ENCODE data around the gene SPATA31E1.
"Not testable (repeated sequence)": the region's sequence is repeated elsewhere in the genome, so short reads cannot be mapped to it uniquely, and the experiment has no call there.

SPATA31E1 gene

DNA sequence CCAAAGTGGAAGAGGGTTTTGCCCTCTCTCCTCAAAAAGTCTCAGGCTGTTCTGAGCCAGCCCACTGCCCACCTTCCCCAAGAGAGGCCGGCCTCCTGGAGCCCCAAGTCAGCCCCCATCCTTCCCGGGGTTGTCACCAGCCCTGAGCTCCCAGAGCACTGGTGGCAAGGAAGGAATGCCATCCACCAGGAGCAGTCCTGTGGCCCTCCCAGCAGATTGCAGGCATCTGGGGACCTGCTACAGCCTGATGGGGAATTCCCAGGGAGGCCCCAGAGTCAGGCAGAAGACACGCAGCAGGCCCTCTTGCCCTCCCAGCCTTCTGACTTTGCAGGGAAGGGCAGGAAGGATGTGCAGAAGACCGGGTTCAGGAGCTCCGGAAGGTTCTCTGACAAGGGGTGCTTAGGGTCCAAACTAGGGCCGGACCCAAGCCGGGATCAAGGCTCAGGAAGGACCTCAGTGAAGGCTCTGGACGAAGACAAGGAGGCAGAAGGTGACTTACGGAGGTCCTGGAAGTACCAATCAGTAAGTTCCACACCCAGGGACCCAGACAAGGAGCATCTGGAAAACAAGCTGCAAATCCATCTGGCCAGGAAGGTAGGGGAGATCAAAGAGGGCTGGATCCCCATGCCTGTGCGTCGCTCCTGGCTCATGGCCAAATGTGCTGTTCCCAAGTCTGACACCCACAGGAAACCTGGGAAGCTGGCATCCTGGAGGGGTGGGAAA lies 3.7 kb downstream of the SPATA31E1 start:
- no peak for FAIRE-seq

DNA sequence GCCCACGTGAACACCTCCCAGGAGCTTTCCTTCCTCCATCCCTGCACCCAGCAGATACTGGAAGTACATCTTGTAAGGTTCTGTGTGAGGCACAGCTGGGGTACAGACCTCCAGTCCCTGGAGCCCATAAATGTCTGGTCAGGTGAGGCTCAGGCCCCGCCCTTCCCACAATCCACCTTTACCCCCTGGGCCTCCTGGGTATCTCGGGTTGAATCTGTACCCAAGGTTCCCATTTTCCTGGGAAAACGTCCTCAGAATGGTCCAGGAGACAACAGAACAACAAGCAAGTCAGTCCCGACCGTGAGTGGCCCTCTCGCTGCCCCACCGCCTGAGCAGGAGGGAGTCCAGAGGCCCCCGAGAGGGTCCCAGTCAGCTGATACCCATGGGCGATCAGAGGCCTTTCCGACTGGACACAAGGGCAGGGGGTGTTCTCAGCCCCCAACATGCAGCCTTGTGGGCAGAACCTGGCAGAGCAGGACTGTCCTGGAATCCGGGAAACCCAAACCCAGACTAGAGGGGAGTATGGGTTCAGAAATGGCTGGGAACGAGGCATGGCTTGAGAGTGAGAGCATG lies 4.3 kb downstream of the SPATA31E1 start:
- no peak for FAIRE-seq

DNA sequence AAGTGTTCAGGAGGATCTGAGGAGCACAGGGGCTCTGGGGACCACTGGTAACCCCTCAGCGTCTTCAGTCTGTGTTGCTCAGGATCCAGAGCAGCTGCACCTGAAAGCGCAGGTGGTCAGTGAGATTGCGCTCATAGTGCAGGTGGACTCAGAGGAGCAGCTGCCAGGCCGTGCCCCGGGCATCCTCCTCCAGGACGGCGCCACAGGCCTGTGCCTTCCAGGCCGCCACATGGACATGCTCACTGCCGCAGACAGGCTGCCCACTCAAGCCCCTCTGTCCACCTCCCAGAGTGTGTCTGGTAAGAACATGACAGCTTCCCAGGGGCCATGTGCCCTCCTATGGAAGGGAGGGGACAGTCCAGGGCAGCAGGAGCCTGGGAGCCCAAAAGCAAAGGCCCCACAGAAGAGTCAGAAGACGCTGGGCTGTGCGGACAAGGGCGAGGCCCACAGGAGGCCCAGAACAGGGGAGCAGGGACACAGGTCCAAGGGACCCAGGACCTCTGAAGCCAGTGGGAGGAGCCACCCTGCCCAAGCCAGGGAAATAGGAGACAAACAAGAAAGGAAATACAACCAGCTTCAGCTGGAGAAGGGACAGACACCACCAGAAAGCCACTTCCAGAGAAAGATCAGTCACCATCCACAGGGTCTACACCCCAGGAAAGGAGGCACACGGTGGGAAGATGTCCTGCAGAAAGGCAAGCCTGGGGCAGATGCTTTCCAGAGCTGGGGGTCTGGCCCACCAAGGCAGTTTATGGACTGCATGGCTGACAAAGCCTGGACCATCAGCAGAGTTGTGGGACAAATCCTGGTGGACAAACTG lies 5.2 kb downstream of the SPATA31E1 start:
- no peak for FAIRE-seq

DNA sequence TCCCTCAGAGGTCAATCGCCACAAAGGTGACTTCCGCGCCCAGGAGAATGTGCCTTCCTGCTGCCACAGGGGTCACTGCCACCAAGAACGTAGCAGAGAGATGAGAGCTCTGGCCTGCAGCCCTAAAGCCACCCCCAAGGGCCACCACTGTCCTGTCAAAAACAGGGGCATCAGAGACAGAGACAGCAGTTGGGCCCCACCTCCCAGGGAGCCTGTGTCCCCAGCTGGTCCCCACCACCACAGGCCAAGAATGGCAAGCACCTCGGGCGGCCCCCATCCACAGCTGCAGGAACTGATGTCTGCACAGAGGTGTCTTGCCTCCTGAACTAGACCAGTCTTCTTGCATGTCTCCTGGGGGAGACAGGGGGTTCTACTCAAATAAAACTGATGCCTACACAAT lies 5.8 kb downstream of the SPATA31E1 start:
- no peak for FAIRE-seq

DNA sequence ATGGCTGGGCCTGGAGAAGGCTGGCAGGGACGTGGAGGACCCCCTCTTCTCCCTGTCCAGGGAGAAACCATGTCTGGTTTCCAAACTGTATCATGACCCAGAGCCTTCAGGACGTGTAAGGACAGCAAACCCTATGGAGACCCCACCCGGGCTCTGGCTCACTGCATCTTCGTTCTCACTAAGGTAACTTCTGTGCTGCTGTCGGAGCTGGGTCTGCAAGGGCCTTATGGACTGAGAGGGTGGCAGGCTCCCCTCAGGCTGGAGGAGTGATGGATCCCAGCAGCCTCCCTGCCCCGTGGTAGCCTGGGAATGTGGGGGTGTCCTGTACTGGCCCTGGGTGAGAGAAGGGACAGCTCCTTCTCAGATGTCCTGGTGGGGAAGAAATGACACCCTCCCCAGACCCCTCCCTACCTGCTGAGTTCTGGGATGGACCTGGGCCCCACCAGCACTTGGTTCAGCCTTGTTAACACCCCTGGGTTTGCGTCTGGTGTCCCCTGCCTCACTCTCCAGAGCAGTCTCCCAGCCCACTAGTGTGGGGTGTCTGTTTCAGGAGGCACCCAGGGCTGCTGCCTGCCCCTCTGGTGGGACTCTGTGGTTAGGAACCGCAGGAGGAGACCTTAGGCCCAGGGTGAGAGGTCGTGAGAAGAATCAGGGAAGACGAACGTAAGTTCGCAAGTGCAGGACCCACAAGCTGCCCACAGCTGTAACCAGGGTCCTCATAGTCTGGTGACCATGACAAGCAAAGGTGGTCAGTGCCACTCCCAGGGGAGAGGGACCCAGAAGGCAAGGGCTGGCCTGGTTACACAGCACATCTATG lies 6.6 kb downstream of the SPATA31E1 start:
- no peak for FAIRE-seq

DNA sequence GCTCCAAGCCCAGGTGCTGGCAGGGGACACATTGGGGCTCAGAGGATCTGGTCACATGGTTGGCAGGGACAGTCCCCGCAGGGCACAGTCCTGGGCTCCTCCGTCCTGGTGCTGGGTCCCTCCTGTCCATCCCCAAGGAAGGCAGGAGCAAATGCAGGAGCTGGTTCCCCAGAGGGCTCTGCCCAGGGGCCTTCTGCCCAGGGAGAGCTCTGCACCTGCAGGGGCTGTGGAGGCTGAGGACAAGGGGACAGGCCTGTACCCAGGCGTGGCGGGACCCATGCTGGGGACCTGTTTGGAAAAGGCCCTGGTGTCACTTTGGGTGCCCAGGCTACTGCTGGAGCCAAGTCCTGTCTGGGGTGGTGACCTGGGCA lies 7.2 kb downstream of the SPATA31E1 start:
- FAIRE-seq = no peak

DNA sequence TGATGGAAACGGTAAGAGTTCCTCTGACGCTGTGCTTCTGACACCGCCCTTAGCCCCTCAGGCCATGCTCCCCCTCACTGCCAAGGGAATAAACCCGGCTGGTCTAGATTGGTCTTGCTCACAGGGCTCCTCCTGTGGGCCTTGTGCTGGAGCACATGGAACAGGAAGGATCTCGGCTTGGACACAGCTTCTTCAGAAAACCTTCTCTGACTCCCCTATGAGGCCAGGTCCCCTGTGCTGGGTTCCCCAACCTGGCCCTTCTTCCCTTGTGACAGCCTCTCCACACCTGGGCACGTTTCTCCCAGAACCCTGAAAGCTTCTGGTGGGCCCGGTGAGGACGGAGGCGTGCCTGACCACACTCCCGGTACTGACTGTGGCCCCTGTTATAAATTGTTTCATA lies 8.2 kb downstream of the SPATA31E1 start:
- FAIRE-seq = no peak

DNA sequence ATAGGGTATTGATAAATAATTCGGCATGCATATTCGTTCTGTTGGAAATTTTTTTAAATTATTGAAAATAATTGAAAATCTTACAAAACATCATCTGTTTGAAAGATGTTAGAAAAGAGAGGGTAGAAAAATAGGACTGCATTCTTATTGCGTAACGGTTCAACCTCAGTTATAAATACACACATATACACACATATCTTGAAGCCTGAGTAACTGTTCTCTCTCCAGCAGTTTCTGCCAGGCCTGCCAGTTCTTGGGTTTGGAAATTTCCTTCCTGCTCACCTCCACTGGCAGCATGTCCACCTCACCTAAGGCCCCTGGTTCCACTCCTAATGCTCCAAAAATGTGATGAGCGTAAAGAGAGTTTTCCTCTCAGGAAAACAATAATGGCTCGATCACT lies 9.1 kb downstream of the SPATA31E1 start:
- no peak for FAIRE-seq

DNA sequence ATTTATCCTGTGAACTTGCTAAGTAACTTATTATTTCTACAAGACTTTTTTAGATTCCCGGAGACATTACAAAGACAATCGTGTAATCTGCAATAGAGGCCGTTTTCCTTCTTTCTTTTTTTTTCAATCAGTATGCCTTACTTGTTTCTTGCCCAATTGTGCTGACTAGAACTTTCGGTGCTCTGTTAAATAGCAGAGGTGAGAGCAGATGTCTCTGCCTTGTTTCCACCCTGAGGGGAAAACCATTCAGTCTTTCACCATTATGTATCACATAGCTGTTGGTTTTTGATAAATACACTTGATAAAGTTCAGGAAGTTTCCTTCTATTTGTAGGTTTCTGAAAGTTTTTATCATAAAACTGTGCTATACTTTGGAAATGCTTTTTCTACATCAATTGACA lies 10.3 kb downstream of the SPATA31E1 start:
- FAIRE-seq = no peak

DNA sequence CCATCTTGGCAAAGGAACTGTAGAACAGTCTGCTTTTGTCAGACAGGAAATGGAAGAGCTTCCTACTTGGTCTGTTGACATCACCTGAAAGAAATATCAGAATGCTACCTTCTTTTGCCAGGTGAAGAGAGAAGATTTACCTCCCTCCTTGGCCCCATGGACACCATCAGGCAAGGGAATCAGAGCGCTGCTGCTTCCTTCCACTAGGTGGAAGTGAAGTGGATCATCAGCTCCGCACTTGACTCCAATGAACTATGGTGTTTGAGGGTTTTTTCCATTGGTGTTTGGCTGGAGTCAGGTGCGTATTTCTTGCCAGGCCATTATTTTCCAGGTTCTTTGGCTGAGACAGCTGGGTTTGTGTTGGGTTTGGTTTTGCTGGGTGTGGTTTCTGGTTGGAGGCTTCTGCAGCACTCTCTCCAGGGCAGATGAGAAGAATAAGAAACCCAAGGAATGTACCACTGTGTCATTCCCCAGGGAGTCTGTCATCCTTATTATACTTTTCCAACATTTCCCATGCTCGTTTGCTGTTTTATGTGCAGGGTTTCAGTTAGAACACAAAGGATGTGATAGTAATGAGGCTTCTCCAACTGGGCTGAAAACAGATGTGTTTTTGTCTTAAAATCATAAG lies 12.4 kb downstream of the SPATA31E1 start:
- no peak for FAIRE-seq

DNA sequence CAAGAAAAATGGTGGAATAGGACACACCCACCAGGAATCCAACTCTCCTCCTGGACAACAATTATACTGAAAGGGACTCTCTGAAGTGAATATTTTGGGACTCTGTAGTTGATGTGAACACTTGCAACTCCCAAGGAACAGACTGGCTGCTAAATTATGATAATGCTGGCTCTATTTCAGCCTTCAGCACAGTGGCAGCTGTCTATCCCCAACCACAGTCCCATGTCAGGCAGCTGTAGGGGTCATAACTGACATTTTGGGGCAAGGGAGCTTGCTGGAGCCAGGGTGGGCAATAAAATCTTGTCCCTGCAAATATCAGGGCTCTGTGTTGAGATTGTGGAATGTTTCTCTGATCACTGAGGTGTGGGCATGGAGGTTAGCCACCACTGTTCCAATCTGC lies 14.2 kb downstream of the SPATA31E1 start:
- FAIRE-seq = no peak

DNA sequence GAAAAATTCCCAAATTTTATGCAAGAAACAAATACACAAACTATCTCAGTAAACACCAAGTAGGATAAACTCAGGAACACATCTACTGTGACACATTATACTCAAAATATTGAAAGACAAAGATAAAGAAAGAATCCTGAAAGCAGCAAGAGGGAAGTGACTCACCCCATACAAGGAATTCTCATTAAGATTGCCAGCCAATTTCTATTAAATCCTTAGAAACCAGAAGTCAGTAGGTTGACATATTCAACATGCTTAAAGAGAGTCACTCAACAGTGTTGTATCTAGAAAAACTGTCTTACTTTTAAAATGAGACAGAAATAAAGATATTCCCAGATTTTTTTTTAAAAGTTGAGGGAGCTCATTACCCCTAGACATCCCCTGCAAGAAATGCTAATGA lies 15.5 kb downstream of the SPATA31E1 start:
- FAIRE-seq = no peak

DNA sequence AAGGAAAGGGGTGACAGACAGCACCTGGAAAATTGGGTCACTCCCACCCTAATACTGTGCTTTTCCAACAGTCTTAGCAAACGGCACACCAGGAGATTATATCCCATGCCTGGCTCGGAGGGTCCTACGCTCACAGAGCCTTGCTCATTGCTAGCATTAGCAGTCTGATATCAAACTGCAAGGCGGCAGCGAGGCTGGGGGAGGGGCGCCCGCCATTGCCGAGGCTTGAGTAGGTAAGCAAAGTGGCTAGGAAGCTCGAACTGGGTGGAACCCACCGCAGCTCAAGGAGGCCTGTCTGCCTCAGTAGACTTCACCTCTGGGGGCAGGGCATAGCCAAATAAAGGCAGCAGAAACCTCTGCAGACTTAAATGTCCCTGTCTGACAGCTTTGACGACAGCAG lies 19.7 kb downstream of the SPATA31E1 start:
- not testable (repeated sequence) for FAIRE-seq

DNA sequence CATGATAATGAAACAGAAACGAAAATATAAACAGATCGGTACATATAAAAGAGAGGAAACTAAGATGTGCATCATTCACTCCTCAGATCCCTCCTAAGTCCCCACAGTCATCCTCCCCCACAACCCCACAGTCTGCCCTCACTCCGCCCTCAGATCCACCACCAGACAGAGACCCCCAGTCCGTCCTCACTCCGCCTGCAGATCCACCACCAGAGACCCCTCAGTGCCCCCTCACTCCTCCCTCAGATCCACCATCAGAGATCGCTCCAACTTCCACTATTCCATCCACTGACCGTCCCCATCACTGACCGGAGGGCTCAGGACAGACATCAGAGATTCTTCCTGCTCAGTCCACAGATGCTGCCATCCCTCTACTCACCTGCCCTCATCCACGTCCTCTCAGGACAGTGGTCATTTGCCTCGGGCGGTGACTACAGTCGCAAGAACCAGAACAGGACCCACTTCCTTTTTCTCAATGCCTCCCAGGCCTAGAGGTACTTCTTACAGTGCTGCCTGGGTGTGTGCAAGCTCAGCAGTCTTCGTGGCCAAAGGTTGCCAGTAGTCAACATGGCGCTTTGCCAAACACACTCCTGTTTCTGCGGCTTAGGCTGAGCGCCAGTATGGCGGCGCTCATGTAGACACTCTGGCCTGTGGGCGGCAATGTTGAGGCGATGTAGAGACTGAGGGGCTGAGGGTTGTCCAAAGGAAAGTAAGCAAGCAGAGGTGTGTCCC lies 26.8 kb downstream of the SPATA31E1 start:
- no peak for FAIRE-seq

DNA sequence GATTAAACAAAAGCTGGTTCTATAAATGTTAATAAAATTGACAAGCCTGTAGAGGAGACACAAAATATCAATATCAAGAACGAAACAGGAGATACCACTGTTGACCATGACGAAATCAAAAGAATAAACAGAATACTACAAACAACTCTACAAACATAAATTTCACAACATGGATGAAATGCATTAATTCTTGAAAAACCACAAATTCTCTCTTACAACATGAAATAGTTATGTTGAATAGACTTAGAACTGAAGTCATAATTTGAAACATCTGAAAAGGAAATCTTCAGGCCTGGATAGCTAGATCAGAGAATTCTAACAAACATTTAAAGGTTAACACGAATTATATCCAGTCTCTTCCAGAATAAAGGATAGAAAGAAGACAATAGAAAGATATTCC lies 28.1 kb downstream of the SPATA31E1 start:
- no peak for FAIRE-seq

DNA sequence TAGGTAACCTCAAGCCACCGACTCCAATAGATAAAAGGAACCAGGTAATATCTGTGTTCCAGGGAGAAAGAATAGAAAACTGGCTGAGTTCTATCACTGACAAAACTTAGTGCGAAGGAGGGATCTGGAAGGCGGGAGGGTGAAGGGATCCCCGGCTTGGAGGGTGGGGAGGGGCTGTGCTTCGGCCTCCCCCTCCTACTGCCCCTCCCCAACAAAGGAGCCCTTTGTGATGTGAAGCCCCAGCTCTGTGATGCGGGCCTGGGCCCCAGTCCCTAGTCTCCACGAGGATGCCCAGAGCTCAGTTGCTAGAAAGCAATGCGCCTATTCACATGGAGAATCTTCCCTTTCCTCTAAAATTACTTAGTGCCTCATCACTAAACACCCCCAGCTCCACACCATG lies 35.0 kb downstream of the SPATA31E1 start, which contains the start of gene SPATA31C1:
Gene SPATA31C1, plus strand, starts transcription at position 301 of the 400 bp plus-strand sequence.
- not testable (repeated sequence) for FAIRE-seq

DNA sequence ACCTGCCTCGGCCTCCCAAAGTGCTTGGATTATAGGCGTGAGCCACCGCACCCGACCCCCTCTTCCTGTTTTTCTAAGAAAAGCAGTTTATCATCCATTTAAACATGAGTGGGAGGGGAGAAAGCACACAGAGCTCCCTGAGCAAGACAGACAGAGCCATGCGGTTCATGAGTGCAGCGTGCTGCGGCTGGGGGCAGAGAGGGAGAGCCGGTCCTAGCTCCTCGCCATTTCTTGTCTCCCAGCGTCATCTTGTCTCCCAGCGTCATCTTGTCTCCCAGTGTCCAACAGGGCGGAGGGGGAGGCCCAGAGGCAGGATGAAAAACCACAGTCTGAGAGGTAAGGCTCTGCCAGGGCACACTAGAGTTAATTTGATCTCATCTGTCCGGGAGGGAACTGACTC lies 36.3 kb downstream of the SPATA31E1 start:
- not testable (repeated sequence) for FAIRE-seq

DNA sequence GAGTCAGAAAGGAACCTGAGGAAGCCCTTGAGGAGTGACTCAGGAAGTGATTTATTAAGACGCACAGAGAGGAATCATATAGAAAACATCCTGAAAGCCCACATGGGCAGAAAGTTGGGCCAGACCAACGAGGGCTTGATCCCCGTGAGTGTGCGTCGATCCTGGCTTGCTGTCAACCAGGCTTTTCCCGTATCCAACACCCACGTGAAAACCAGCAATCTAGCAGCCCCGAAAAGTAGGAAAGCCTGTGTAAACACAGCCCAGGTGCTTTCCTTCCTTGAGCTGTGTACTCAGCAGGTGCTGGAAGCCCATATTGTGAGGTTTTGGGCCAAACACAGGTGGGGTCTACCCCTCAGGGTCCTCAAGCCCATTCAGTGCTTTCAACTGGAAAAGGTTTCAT lies 38.9 kb downstream of the SPATA31E1 start:
- FAIRE-seq = not testable (repeated sequence)

DNA sequence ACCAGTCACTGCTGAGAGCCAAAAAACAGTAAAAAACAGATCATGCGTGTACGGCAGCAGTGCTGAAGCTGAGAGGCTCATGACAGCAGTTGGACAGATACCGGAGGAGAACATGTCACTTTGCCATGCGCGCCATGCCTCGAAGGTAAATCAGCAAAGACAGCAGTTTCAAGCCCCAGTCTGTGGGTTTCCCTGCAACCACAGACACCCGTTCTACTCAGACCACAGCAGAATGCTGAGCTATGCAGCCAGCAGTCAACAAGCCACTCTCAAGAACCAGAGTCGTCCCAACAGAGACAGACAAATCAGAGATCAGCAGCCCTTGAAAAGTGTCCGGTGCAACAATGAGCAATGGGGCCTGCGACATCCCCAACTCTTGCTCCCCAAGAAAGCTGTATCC lies 40.3 kb downstream of the SPATA31E1 start:
- not testable (repeated sequence) for FAIRE-seq

DNA sequence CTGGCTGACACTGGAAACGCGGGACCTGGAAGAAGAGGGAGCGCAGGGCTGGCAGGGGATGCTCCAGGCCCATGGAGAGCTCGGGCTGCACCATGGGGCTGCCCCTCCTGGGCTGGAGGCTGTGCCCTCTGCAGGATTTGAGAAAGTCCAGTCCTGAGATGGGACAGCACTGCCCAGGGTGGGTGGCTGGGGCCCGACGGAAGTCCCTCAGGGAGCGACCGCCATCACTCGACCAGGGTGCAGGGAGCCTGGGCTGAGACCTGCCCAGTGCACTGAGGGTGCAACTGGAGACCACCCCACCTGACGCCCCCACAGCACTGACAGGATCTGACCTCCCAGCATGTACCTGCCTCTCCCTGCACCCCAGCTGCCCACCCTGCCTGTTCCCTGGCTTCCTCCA lies 42.2 kb downstream of the SPATA31E1 start:
- FAIRE-seq = not testable (repeated sequence)

DNA sequence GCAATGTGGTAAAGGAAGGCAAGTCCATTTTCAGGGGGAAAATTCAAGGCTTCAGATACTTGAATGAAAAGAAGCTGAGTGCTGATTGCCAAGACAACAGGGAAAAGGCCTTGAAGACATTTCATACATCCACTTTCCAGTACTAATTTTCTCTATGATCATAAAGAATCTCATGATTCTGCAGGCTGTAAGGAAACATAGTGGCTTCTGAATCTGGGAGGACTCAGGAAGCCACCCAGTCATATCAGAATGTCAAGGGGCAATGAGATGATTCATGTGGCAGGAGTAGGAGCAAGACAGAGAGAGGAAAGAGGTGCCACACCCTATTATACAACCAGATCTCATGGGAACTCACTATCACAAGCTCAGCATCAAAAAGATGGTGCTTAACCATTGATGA lies 46.5 kb downstream of the SPATA31E1 start:
- not testable (repeated sequence) for FAIRE-seq

DNA sequence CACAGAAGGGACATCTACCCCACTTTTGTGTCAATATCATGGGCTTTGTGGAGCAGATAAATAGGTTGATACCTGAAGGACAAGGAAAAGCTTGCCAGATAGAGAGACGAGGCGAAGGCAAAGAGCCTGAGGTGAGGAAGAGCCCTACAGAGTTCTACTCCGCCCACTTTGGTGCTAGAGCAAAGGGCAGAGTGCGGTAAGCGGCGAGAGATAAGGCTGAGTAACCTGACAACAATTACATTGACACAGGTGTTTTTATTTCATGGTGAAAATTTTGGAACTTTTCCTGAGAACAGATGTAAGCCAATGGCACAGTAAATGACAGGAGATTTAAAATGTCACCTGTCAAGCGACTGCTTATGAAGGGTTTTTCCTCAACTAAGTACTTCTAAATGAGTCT lies 51.8 kb downstream of the SPATA31E1 start:
- not testable (repeated sequence) for FAIRE-seq
